H1 (cell line): Measurements from ENCODE around the gene FHIP2A. TPM values are rescaled to one million over a fixed set of nuclear protein-coding genes. Genes with fewer than 3 reads are reported as not detected.
"Not testable (repeated sequence)": the region's sequence is repeated elsewhere in the genome, so short reads cannot be mapped to it uniquely, and the experiment has no call there.

ENCODE experiments used
- CTCF ChIA-PET: fragments of 300-600 bp; sonication (Branson Sonifier 250); formaldehyde crosslinking; loops from one replicate; lab custom pipeline; 2021; ENCODE audit not compliant: partially characterized antibody; lab: Charles Lee
- POLR2A ChIA-PET: fragments of 300-600 bp; sonication (Branson Sonifier 250); formaldehyde crosslinking; loops from one replicate; lab custom pipeline; 2021; ENCODE audit warnings: inconsistent platforms; ENCODE audit not compliant: partially characterized antibody; lab: Charles Lee
- DNase-seq, 2 experiments: peaks; one replicate each; pipeline versions ENCODE4 v3.0.0 to v3.0.0-alpha.2; 2010 to 2022; ENCODE audit warnings: low spot score in 2 of 2, low read depth in 1 of 2, mixed read lengths in 1 of 2
- FAIRE-seq: peaks from 2 replicates; lab custom pipeline; 2011; peaks lifted over from hg19 to GRCh38; lab: Jason Lieb, UNC
- H2AFZ ChIP-seq: 2 replicates; pipeline ENCODE4 v1.8.1; 2012; ENCODE audit warnings: low read length, inconsistent platforms
- H2AK5ac ChIP-seq: 2 replicates; pipeline ENCODE4 v1.6.1; 2013; ENCODE audit warnings: low read depth, low read length
- H2BK120ac ChIP-seq: replicated peaks from 2 replicates; pipeline ENCODE3; 2013; ENCODE audit warnings: low read depth, low read length, inconsistent platforms
- H2BK12ac ChIP-seq: 2 replicates; pipeline ENCODE4 v1.6.1; 2013; ENCODE audit warnings: low read depth, low read length
- H2BK15ac ChIP-seq: 2 replicates; pipeline ENCODE4 v1.6.1; 2013; ENCODE audit warnings: low read length
- H2BK20ac ChIP-seq: 2 replicates; pipeline ENCODE4 v1.6.1; 2013; ENCODE audit warnings: low read length
- H2BK5ac ChIP-seq: 2 replicates; pipeline ENCODE4 v1.6.1; 2013; ENCODE audit warnings: low read depth, low read length
- H3K14ac ChIP-seq: 2 replicates; pipeline ENCODE4 v1.6.1; 2013; ENCODE audit warnings: inconsistent platforms; ENCODE audit not compliant: insufficient read length
- H3K18ac ChIP-seq: 2 replicates; pipeline ENCODE4 v1.6.1; 2013; ENCODE audit warnings: low read length; ENCODE audit errors: extremely low read depth
- H3K23ac ChIP-seq: 2 replicates; pipeline ENCODE4 v1.6.1; 2013; ENCODE audit warnings: inconsistent platforms; ENCODE audit not compliant: insufficient read length
- H3K23me2 ChIP-seq: 2 replicates; pipeline ENCODE4 v1.6.1; 2013; ENCODE audit warnings: low read depth, low read length
- H3K27ac ChIP-seq: 2 replicates; pipeline ENCODE4 v1.6.1; 2011; ENCODE audit warnings: low read depth, low read length, inconsistent platforms
- H3K27me3 ChIP-seq, 4 experiments: replicated peaks in 1 of 4; 1 replicate in 1 of 4; 2 replicates in 3 of 4; pipeline versions ENCODE4 v1.6.1 to v1.8.1; 2011 to 2013; ENCODE audit warnings: low read length in 3 of 4, mild to moderate bottlenecking in 3 of 4, inconsistent platforms in 2 of 4, mixed read lengths in 2 of 4, moderate library complexity in 1 of 4; ENCODE audit not compliant: control insufficient read depth in 3 of 4, insufficient read depth in 3 of 4; ENCODE audit errors: extremely low read depth in 1 of 4
- H3K36me3 ChIP-seq, 4 experiments: 2 replicates each; pipeline versions ENCODE4 v1.6.1 to v1.8.1; 2011 to 2013; ENCODE audit warnings: mild to moderate bottlenecking in 4 of 4, low read length in 3 of 4, moderate library complexity in 2 of 4, control low read depth in 1 of 4, inconsistent platforms in 1 of 4; ENCODE audit not compliant: insufficient read depth in 4 of 4, control insufficient read depth in 2 of 4
- H3K4ac ChIP-seq: replicated peaks from 2 replicates; pipeline ENCODE3; 2013; ENCODE audit warnings: low read length, low read depth, mixed read lengths, inconsistent platforms; ENCODE audit not compliant: insufficient read length
- H3K4me1 ChIP-seq, 4 experiments: replicated peaks in 1 of 4; 1 replicate in 1 of 4; 2 replicates in 3 of 4; pipeline versions ENCODE4 v1.6.1 to v1.8.1; 2011 to 2013; ENCODE audit warnings: low read length in 3 of 4, inconsistent platforms in 2 of 4, mixed read lengths in 1 of 4; ENCODE audit not compliant: insufficient read depth in 4 of 4, control insufficient read depth in 3 of 4
- H3K4me2 ChIP-seq, 2 experiments: 2 replicates each; pipeline versions ENCODE4 v1.6.1 to v1.8.1; 2011 to 2013; ENCODE audit warnings: low read depth in 2 of 2, low read length in 2 of 2, control low read depth in 1 of 2, inconsistent platforms in 1 of 2, mild to moderate bottlenecking in 1 of 2; ENCODE audit not compliant: insufficient read depth in 1 of 2
- H3K4me3 ChIP-seq, 4 experiments: fragments of 200-600, 300-600 bp in 1 of 4; sonication (generic), shearing (Covaris generic), sonication (Bioruptor Twin) in 1 of 4; 2 replicates each; pipeline versions ENCODE4 v1.5.1 to v1.8.1; 2011 to 2016; ENCODE audit warnings: low read length in 4 of 4, low read depth in 3 of 4, control low read depth in 2 of 4, inconsistent platforms in 2 of 4, mild to moderate bottlenecking in 2 of 4, mixed read lengths in 1 of 4, moderate library complexity in 1 of 4; ENCODE audit not compliant: insufficient read depth in 2 of 4; ENCODE audit errors: extremely low read depth in 1 of 4
- H3K56ac ChIP-seq: replicated peaks from 2 replicates; pipeline ENCODE3; 2013; ENCODE audit warnings: low read depth, mild to moderate bottlenecking, mixed read lengths, low read length, inconsistent platforms; ENCODE audit not compliant: insufficient read length
- H3K79me1 ChIP-seq: 2 replicates; pipeline ENCODE4 v1.6.1; 2013; ENCODE audit warnings: low read depth, low read length, control low read depth
- H3K79me2 ChIP-seq, 2 experiments: 2 replicates each; pipeline versions ENCODE4 v1.6.1 to v1.8.1; 2012 to 2013; ENCODE audit warnings: low read length in 2 of 2, mild to moderate bottlenecking in 2 of 2, inconsistent platforms in 1 of 2; ENCODE audit not compliant: insufficient read depth in 2 of 2, control insufficient read depth in 1 of 2
- H3K9ac ChIP-seq, 4 experiments: replicated peaks in 1 of 4; 1 replicate in 1 of 4; 2 replicates in 3 of 4; pipeline versions ENCODE4 v1.6.1 to v1.8.1; 2011 to 2013; ENCODE audit warnings: low read depth in 3 of 4, low read length in 3 of 4, control low read depth in 2 of 4, mild to moderate bottlenecking in 2 of 4, moderate library complexity in 2 of 4, inconsistent platforms in 1 of 4; ENCODE audit errors: extremely low read depth in 1 of 4
- H3K9me3 ChIP-seq, 2 experiments: 2 replicates each; pipeline versions ENCODE4 v1.6.1 to v1.8.1; 2012 to 2013; ENCODE audit warnings: mild to moderate bottlenecking in 2 of 2, moderate library complexity in 2 of 2, control low read depth in 1 of 2, inconsistent platforms in 1 of 2, low read depth in 1 of 2, low read length in 1 of 2, mixed read lengths in 1 of 2; ENCODE audit not compliant: insufficient read depth in 2 of 2
- H4K20me1 ChIP-seq, 2 experiments: replicated peaks in 1 of 2; 2 replicates each; pipeline versions ENCODE3 to v1.8.1; 2011 to 2013; ENCODE audit warnings: inconsistent platforms in 2 of 2, low read length in 2 of 2, mild to moderate bottlenecking in 1 of 2; ENCODE audit not compliant: insufficient read depth in 2 of 2, control insufficient read depth in 1 of 2
- H4K5ac ChIP-seq: 2 replicates; pipeline ENCODE4 v1.6.1; 2013; ENCODE audit warnings: low read length, low read depth, mixed read lengths, inconsistent platforms; ENCODE audit not compliant: insufficient read length
- H4K8ac ChIP-seq: 2 replicates; pipeline ENCODE4 v1.8.0; 2013; ENCODE audit warnings: mild to moderate bottlenecking, moderate library complexity, low read length, inconsistent platforms; ENCODE audit not compliant: insufficient read depth; ENCODE audit errors: extremely low read depth
- H4K91ac ChIP-seq: replicated peaks from 2 replicates; pipeline ENCODE3; 2013; ENCODE audit warnings: low read length, mixed read lengths, inconsistent platforms; ENCODE audit not compliant: insufficient read length
- WGBS, 2 experiments: shearing (Covaris generic) in 1 of 2; methylation state at CpG; one replicate each; pipeline versions ENCODE4 v1.1.6 to v1.1.7; 2013 to 2015; ENCODE audit warnings: low lambda C conversion rate in 2 of 2, mixed read lengths in 2 of 2, inconsistent platforms in 1 of 2, low coverage in 1 of 2, missing lambda C conversion rate in 1 of 2; ENCODE audit not compliant: insufficient replicate concordance in 2 of 2, insufficient coverage in 1 of 2, insufficient read length in 1 of 2; ENCODE audit errors: extremely low coverage in 1 of 2, missing lambda C conversion rate in 1 of 2; 5-methylcytosine and 5-hydroxymethylcytosine counted together
- polyA plus RNA-seq, 7 experiments: library from polyadenylated mRNA; depleted of rRNA in 3 of 7; stranded (reverse) in 5 of 7; unstranded in 2 of 7; fragments of >200 nt in 5 of 7; fragments of 200-250 nt in 2 of 7; gene quantifications; 1 replicate in 5 of 7; 2 replicates in 1 of 7; 4 replicates in 1 of 7; pipeline versions ENCODE4 v1.2.1 to v1.2.3, GENCODE V29; 2011 to 2013; ENCODE audit warnings: missing spikeins in 2 of 7, mixed read lengths in 2 of 7
- total RNA-seq: library from RNA; stranded (reverse); fragmentation: NEBNext Ultra II Directional; extraction: Animal tissue kit (Norgen Biotek cat#: 25700); gene quantifications from 2 replicates; pipeline ENCODE4 v1.2.1, GENCODE V29; 2021

Gene FHIP2A
- total and polyA plus RNA-seq, 2 of the 8 experiments (the other 6 are each of a cell fraction or from before 2014, with no cell fraction given) = 4.5 to 15.0 TPM

DNA sequence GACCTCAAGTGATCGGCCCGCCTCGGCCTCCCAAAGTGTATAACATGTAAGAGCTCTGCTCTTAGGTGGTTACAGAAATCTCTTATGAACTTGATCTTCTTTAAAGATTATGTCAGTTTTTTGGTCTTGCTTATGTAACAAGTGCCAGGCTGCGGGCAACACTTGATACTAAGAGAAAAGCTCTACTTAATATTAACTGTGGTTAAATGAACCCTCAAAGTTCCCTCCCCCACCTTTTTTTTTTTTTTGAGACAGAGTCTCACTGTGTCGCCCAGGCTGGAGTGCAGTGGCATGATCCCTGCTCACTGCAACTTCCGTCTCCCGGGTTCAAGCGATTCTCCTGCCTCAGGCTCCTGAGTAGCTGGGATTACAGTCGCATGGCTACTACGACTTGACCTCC is 25.9 kb downstream of the FHIP2A start:
- H2AK5ac ChIP-seq, H2BK12ac ChIP-seq, H2BK5ac ChIP-seq, H4K5ac ChIP-seq, H3K23me2 ChIP-seq, H3K23ac ChIP-seq, H2BK15ac ChIP-seq, H2AFZ ChIP-seq, H3K18ac ChIP-seq, H4K8ac ChIP-seq, H3K27ac ChIP-seq, H3K79me2 ChIP-seq, H3K4me1 ChIP-seq, FAIRE-seq, H3K27me3 ChIP-seq, H3K79me1 ChIP-seq, POLR2A ChIA-PET, H3K4ac ChIP-seq, CTCF ChIA-PET, H3K4me3 ChIP-seq, H2BK120ac ChIP-seq, H3K56ac ChIP-seq, H3K14ac ChIP-seq, H3K4me2 ChIP-seq, H3K9me3 ChIP-seq, H4K20me1 ChIP-seq, H4K91ac ChIP-seq, H3K9ac ChIP-seq, DNase-seq, H2BK20ac ChIP-seq: not testable (repeated sequence)
- H3K36me3 ChIP-seq = peaks cover 3 to 64% (median 27%) of the 10 kb centered on the region in 4 experiments; a peak in 7 of 8 replicates
- WGBS, 2 experiments = 94% methylated on average over 10 of the region's 10 CpGs; no CpG with 5 or more reads in 1 of the 2 experiments
